Spleen (tissue), 11 donors: Measurements from ENCODE around the gene LRRFIP2. TPM values are rescaled to one million over a fixed set of nuclear protein-coding genes. Genes with fewer than 3 reads are reported as not detected.

Experiments used
- DNase-seq: peaks from one replicate; pipeline ENCODE4 v3.0.0-alpha.2; 2020
- H3K27ac ChIP-seq, 8 donors: fragments of 200-600 bp; sonication (generic) in 7 of 8; 1 replicate in 4 of 8; 2 replicates in 4 of 8; pipeline versions ENCODE4 v1.5.0 to v1.8.0; 2016 to 2021; ENCODE audit warnings: inconsistent platforms in 4 of 8, mild to moderate bottlenecking in 4 of 8, moderate library complexity in 1 of 8
- H3K27me3 ChIP-seq, 7 donors: fragments of 200-600 bp; sonication (generic) in 6 of 7; replicated peaks in 1 of 7; 1 replicate in 4 of 7; 2 replicates in 3 of 7; pipeline versions ENCODE4 v1.5.0 to v1.8.0; 2016 to 2021; ENCODE audit warnings: inconsistent platforms in 3 of 7, mild to moderate bottlenecking in 1 of 7
- H3K36me3 ChIP-seq, 6 donors: fragments of 200-600 bp; sonication (generic) in 5 of 6; 1 replicate in 4 of 6; 2 replicates in 2 of 6; pipeline versions ENCODE4 v1.5.0 to v1.8.0; 2016 to 2021; ENCODE audit warnings: inconsistent platforms in 2 of 6
- H3K4me1 ChIP-seq, 6 donors: fragments of 200-600 bp; sonication (generic) in 5 of 6; 1 replicate in 3 of 6; 2 replicates in 3 of 6; pipeline versions ENCODE4 v1.5.0 to v1.8.0; 2016 to 2021; ENCODE audit warnings: inconsistent platforms in 3 of 6
- H3K4me3 ChIP-seq, 8 donors: fragments of 200-600 bp; sonication (generic) in 7 of 8; 1 replicate in 4 of 8; 2 replicates in 4 of 8; pipeline versions ENCODE4 v1.5.0 to v1.8.0; 2016 to 2021; ENCODE audit warnings: inconsistent platforms in 4 of 8, mild to moderate bottlenecking in 4 of 8, moderate library complexity in 2 of 8
- H3K9me3 ChIP-seq, 8 donors: fragments of 200-600 bp; sonication (generic) in 7 of 8; 1 replicate in 4 of 8; 2 replicates in 4 of 8; pipeline versions ENCODE4 v1.5.0 to v1.8.0; 2016 to 2021; ENCODE audit warnings: inconsistent platforms in 4 of 8
- CTCF ChIP-seq, 11 experiments: fragments of 200-600 bp in 7 of 11; fragments of 450-650 bp in 4 of 11; sonication (generic) in 4 of 11; IDR thresholded peaks in 8 of 11; conservative IDR thresholded peaks in 3 of 11; 1 replicate in 7 of 11; 2 replicates in 4 of 11; pipeline versions ENCODE4 v1.4.0 to v1.8.0; 2016 to 2021; ENCODE audit warnings: antibody characterized with exemption in 11 of 11, inconsistent platforms in 4 of 11, mild to moderate bottlenecking in 1 of 11
- POLR2A ChIP-seq, 3 donors: fragments of 450-650 bp; IDR thresholded peaks; one replicate each; pipeline ENCODE4 v1.5.1; 2017; ENCODE audit warnings: antibody characterized with exemption in 3 of 3, mild to moderate bottlenecking in 1 of 3
- POLR2AphosphoS5 ChIP-seq, 3 donors: sonication (generic); formaldehyde crosslinking; IDR thresholded peaks; one replicate each; pipeline ENCODE4 v1.5.1; 2017; ENCODE audit warnings: antibody characterized with exemption in 3 of 3
- WGBS, 5 donors: extraction: QIAGEN DNeasy Blood & Tissue Kit in 3 of 5; methylation state at CpG; one replicate each; pipeline versions ENCODE4 v1.1.5 to v1.1.7; 2013 to 2018; 5-methylcytosine and 5-hydroxymethylcytosine counted together
- intact Hi-C: fragments of 100-400 bp; cut with DNase I; formaldehyde crosslinking; loops from one replicate; pipeline ENCODE4 v1.15.0; 2023; ENCODE audit warnings: low total_unique reads
- polyA plus RNA-seq, 3 donors: library from polyadenylated mRNA; stranded (reverse); fragments of 200-250 nt; gene quantifications; one replicate each; pipeline ENCODE4 v1.2.1, GENCODE V29; 2013
- total RNA-seq, 7 donors: library from RNA; depleted of rRNA in 3 of 7; stranded (reverse); fragments of >200 nt in 3 of 7; fragmentation: NEBNext Ultra II Directional in 4 of 7; extraction: Animal tissue kit (Norgen Biotek cat#: 25700) in 4 of 7; gene quantifications; one replicate each; pipeline versions ENCODE4 v1.1.0 to v1.2.1, GENCODE V29; 2016 to 2021
- donor health status: healthy with polysubstance abuse.
- donor health status: DM: no; HTN: no; CAD: no; lungs with moderate emphysema.
- donor health status: DM: no; HTN: no; CAD: no.
- donor health status: Bipolar disorder and iron deficiency.
- donor health status: healthy.
- donor health status: DM: no; HTN: no; CAD: no.
- donor health status: DM: yes; HTN: yes; CAD: no.

LRRFIP2 gene
- total and polyA plus RNA-seq, 10 donors = 18.9 to 111 (median 86.9) TPM

GRCh38 chr3:37162501-37163245 is 11.7 kb downstream of the LRRFIP2 start:
- DNase-seq = no peak
- 68 to 87% (median 81%) methylated on average over 3 of the region's 3 CpGs for WGBS, 5 donors
- Histone ChIP-seq H3K27me3 (no peaks in the 10 kb centered on the region), H3K4me3 (no peak overlapping the region), H3K27ac (peak overlapping the region in 3 of 8 donors; percentile 0 to 51 (median 13)), H3K36me3 (peaks cover 0 to 70% (median 10%) of the 10 kb centered on the region in 6 donors), H3K9me3 (no peaks in the 10 kb centered on the region), H3K4me1 (peaks cover 0 to 30% (median 7%) of the 10 kb centered on the region in 6 donors)
- intact Hi-C loops = no loop called here
- TF ChIP-seq POLR2AphosphoS5 (IDR thresholded peaks at IDR 0.05) (no peak), CTCF (IDR thresholded peaks at IDR 0.05 in 8 of 11, conservative IDR thresholded peaks at IDR 0.05 in 3 of 11) (no peak), POLR2A (IDR thresholded peaks at IDR 0.05) (no peak)

- Histone ChIP-seq H3K9me3 (no peaks in the 10 kb centered on the region), H3K36me3 (peaks cover 0 to 59% (median 10%) of the 10 kb centered on the region in 6 donors), H3K27ac (no peak overlapping the region), H3K4me1 (peaks cover 0 to 30% (median 7%) of the 10 kb centered on the region in 6 donors), H3K27me3 (no peaks in the 10 kb centered on the region), H3K4me3 (no peak overlapping the region)
- WGBS, 5 donors = 78 to 92% (median 86%) methylated on average over 3 of the region's 3 CpGs
- TF ChIP-seq POLR2A (IDR thresholded peaks at IDR 0.05) (no peak), CTCF (IDR thresholded peaks at IDR 0.05 in 8 of 11, conservative IDR thresholded peaks at IDR 0.05 in 3 of 11) (no peak), POLR2AphosphoS5 (IDR thresholded peaks at IDR 0.05) (no peak)
- intact Hi-C loops = no loop called here
- no peak for DNase-seq
Observed at GRCh38 chr3:37161351-37161750, 13.0 kb downstream of the LRRFIP2 start.

GRCh38 chr3:37155782-37156181 is 18.6 kb downstream of the LRRFIP2 start:
- no peak for DNase-seq
- H3K9me3 ChIP-seq = no peaks in the 10 kb centered on the region
- H3K27ac ChIP-seq = no peak overlapping the region
- H3K4me3 ChIP-seq = no peak overlapping the region
- TF ChIP-seq POLR2AphosphoS5 (IDR thresholded peaks at IDR 0.05) (no peak), POLR2A (IDR thresholded peaks at IDR 0.05) (no peak), CTCF (IDR thresholded peaks at IDR 0.05 in 8 of 11, conservative IDR thresholded peaks at IDR 0.05 in 3 of 11) (no peak)
- H3K36me3 ChIP-seq = peaks cover 0 to 71% (median 4%) of the 10 kb centered on the region in 6 donors
- intact Hi-C loops = no loop called here
- peaks cover 4 to 44% (median 19%) of the 10 kb centered on the region in 6 donors for H3K4me1 ChIP-seq
- 94 to 99% (median 97%) methylated on average over 8 of the region's 8 CpGs for WGBS, 5 donors
- no peaks in the 10 kb centered on the region for H3K27me3 ChIP-seq

DNA sequence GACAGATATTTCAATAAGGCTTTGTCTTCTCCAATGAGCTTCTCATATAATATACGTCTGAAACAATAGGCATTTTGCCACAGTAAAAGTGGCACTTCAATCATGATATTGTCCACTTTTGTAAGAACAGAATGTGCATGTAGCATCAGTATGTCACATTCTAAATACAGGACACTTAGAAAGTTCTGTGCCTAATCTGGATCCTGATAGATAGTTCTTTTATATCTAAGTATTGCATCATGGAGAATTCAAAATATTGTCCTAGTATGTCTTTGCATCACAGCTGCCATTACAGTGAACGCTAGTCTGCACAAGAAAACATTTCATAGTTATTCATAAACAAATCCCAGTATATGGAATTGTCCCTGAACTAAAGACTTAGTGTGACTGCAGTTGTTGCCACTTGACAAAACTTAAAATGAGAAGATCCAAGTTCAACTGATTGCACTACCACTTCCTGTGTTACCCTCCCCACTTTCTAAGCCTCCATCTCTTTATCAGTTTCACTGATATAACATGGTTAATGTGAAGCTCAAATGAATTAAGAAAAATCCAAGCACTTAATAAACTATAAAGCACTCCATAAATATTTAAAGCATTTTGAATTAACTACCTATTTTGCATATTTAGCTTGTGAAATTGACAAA is 19.6 kb downstream of the LRRFIP2 start:
- no peak overlapping the region for H3K27ac ChIP-seq
- H3K27me3 ChIP-seq = no peaks in the 10 kb centered on the region
- peaks cover 0 to 68% (median 0%) of the 10 kb centered on the region in 6 donors for H3K36me3 ChIP-seq
- TF ChIP-seq CTCF (IDR thresholded peaks at IDR 0.05 in 8 of 11, conservative IDR thresholded peaks at IDR 0.05 in 3 of 11) (no peak), POLR2AphosphoS5 (IDR thresholded peaks at IDR 0.05) (no peak), POLR2A (IDR thresholded peaks at IDR 0.05) (no peak)
- H3K4me3 ChIP-seq = no peak overlapping the region
- no peaks in the 10 kb centered on the region for H3K9me3 ChIP-seq
- DNase-seq = no peak
- WGBS, 5 donors = 67 to 90% (median 78%) methylated on average over 2 of the region's 2 CpGs
- intact Hi-C loops = no loop called here
- H3K4me1 ChIP-seq = peaks cover 4 to 45% (median 19%) of the 10 kb centered on the region in 6 donors
